Aorta (tissue), 5 donors: ENCODE measurements around the gene CUL7. TPM values are rescaled to one million over a fixed set of nuclear protein-coding genes. Genes with fewer than 3 reads are reported as not detected.

Source experiments
- ATAC-seq: fragments of 200-7000 bp; cut with Tn5 transposase; one replicate; pipeline ENCODE4 v1.9.1; 2022; ENCODE audit warnings: moderate library complexity; ENCODE audit not compliant: low FRiP score
- DNase-seq, 2 donors: peaks; one replicate each; pipeline ENCODE4 v3.0.0-alpha.2; 2020
- H3K27ac ChIP-seq, 2 donors: one replicate each; pipeline ENCODE4 v1.5.1; 2013; ENCODE audit warnings: low read length in 2 of 2, mild to moderate bottlenecking in 2 of 2, moderate library complexity in 2 of 2, control low read depth in 1 of 2, inconsistent platforms in 1 of 2, low read depth in 1 of 2
- H3K27me3 ChIP-seq, 2 donors: one replicate each; pipeline ENCODE4 v1.6.1; 2013; ENCODE audit warnings: control low read depth in 1 of 2, low read length in 1 of 2, mild to moderate bottlenecking in 1 of 2, moderate library complexity in 1 of 2; ENCODE audit not compliant: insufficient read depth in 2 of 2, control insufficient read depth in 1 of 2
- H3K36me3 ChIP-seq, 2 donors: one replicate each; pipeline ENCODE4 v1.6.1; 2013; ENCODE audit warnings: control low read depth in 1 of 2, low read length in 1 of 2, mild to moderate bottlenecking in 1 of 2; ENCODE audit not compliant: insufficient read depth in 2 of 2, control insufficient read depth in 1 of 2
- H3K4me1 ChIP-seq, 2 donors: one replicate each; pipeline ENCODE4 v1.6.1; 2013; ENCODE audit warnings: low read length in 2 of 2, control low read depth in 1 of 2, mild to moderate bottlenecking in 1 of 2, moderate library complexity in 1 of 2; ENCODE audit not compliant: insufficient read depth in 2 of 2, control insufficient read depth in 1 of 2
- H3K4me3 ChIP-seq, 2 donors: one replicate each; pipeline ENCODE4 v1.5.1; 2013; ENCODE audit warnings: low read length in 2 of 2, control low read depth in 1 of 2, mild to moderate bottlenecking in 1 of 2
- H3K9me3 ChIP-seq: one replicate; pipeline ENCODE4 v1.6.1; 2013; ENCODE audit warnings: mild to moderate bottlenecking, low read length; ENCODE audit not compliant: control insufficient read depth
- WGBS, 2 donors: extraction: QIAGEN DNeasy Blood & Tissue Kit; methylation state at CpG; one replicate each; pipeline ENCODE4 v1.1.7; 2013; 5-methylcytosine and 5-hydroxymethylcytosine counted together
- intact Hi-C, 2 donors: fragments of 100-400 bp; cut with DNase I; formaldehyde crosslinking; loops; one replicate each; pipeline versions ENCODE4 v1.14.2 to v1.15.0; 2022
- polyA plus RNA-seq, 2 donors: library from polyadenylated mRNA; stranded (reverse); fragments of 200-250 nt; gene quantifications; one replicate each; pipeline ENCODE4 v1.2.3, GENCODE V29; 2013
- total RNA-seq, 2 donors: library from RNA; stranded (reverse); fragmentation: NEBNext Ultra II Directional; extraction: Animal tissue kit (Norgen Biotek cat#: 25700); gene quantifications; one replicate each; pipeline ENCODE4 v1.2.1, GENCODE V29; 2021
- donor health status: healthy with polysubstance abuse.
- donor health status: Bipolar disorder and iron deficiency.
- donor health status: DM: no; HTN: no; CAD: no.
- donor health status: DM: no; HTN: no; CAD: no.
- donor health status: DM: yes; HTN: yes; CAD: no.

The CUL7 gene
- total and polyA plus RNA-seq, 4 donors: 3.3 to 17.5 (median 12.9) TPM

DNA sequence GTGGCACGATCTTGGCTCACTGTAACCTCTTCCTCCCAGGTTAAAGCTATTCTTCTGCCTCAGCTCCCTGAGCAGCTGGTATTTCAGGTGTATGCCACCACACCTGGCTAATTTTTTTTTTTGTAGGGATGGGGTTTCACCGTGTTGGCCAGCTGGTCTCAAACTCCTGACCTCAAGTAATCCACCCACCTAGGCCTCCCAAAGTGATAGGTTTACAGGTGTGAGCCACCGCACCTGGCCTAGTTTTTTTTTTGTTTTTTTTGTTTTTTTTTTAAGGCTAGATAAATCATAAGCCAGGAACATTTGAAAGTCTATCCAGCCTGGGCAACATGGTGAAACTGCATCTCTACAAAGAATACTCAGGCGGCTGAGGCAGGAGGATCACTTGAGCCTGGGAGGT lies 21.3 kb downstream of the CUL7 start:
- H3K27me3 ChIP-seq: no peaks in the 10 kb centered on the region
- H3K4me3 ChIP-seq: no peak overlapping the region
- ATAC-seq: no peak
- DNase-seq: no peak
- no peak overlapping the region for H3K27ac ChIP-seq
- H3K4me1 ChIP-seq: no peaks in the 10 kb centered on the region
- H3K36me3 ChIP-seq: peaks cover 10 to 12% of the 10 kb centered on the region in 2 donors
- whole genome bisulfite sequencing, 2 donors: 85 to 91% methylated on average over 4 of the region's 4 CpGs
- H3K9me3 ChIP-seq: no peaks in the 10 kb centered on the region
- intact Hi-C loops: no loop called here

GRCh38 chr6:43029120-43029519 lies 24.5 kb downstream of the CUL7 start:
- H3K36me3 ChIP-seq: peaks cover 11 to 15% of the 10 kb centered on the region in 2 donors
- no peak for ATAC-seq

DNA sequence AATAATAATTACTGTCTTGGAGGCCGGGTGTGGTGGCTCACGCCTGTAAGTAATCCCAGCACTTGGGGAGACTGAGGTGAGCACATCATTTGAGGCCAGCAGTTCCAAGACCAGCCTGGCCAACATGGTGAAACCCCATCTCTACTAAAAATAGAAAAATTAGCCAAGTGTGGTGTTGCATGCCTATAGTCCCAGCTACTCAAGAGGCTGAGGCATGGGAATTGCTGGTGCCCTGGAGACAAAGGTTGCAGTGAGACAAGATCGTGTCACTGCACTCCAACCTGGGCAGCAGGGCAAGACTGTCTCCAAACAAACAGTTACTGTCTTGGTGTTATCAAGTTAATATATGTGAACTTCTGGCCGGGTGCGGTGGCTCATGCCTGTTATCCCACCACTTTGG lies 27.3 kb downstream of the CUL7 start:
- Histone ChIP-seq H3K4me1 (no peaks in the 10 kb centered on the region), H3K4me3 (no peak overlapping the region), H3K9me3 (no peaks in the 10 kb centered on the region), H3K27ac (no peak overlapping the region), H3K36me3 (peaks cover 11 to 13% of the 10 kb centered on the region in 2 donors), H3K27me3 (no peaks in the 10 kb centered on the region)
- no peak for DNase-seq
- intact Hi-C loops: no loop called here
- ATAC-seq: no peak
- 92% methylated on average over 5 of the region's 5 CpGs for WGBS, 2 donors

More at GRCh38 chr6:43029120-43029519, 24.5 kb downstream of the CUL7 start:
- Histone ChIP-seq H3K27ac (no peak overlapping the region), H3K4me1 (no peaks in the 10 kb centered on the region), H3K4me3 (no peak overlapping the region), H3K27me3 (no peaks in the 10 kb centered on the region), H3K9me3 (no peaks in the 10 kb centered on the region)
- WGBS, 2 donors: 86 to 89% methylated on average over 9 of the region's 9 CpGs
- DNase-seq: no peak
- intact Hi-C loops: no loop called here

DNA sequence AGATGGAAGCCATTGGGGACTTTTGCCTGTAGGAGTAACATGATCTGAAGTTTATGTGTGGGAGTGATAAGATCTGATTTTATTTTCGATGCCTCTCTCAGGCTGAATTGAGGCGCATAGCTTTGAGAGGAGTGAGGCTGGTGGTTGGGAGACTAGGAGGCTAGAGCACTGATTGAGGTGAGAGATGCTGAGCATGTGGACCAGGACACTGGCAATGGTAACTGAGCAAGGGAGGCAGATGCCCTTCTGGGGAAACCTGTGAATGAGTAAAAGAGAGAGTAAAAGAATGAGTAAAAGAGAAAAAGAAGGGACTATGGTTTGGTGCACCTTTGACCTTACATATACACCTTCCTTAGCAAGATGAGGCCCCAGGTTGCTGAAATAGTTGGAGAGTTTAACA lies 29.2 kb downstream of the CUL7 start:
- H3K27ac ChIP-seq: no peak overlapping the region
- ATAC-seq: no peak
- no peaks in the 10 kb centered on the region for H3K9me3 ChIP-seq
- H3K27me3 ChIP-seq: no peaks in the 10 kb centered on the region
- peaks cover 9 to 10% of the 10 kb centered on the region in 2 donors for H3K36me3 ChIP-seq
- 90 to 93% methylated on average over 2 of the region's 2 CpGs for WGBS, 2 donors
- no peak overlapping the region for H3K4me3 ChIP-seq
- H3K4me1 ChIP-seq: no peaks in the 10 kb centered on the region
- DNase-seq: no peak
- intact Hi-C loops: no loop called here

- intact Hi-C loops: no loop called here
Measured at GRCh38 chr6:43021270-43022047, 32.2 kb downstream of the CUL7 start, which contains the start of gene RRP36. TSS of gene RRP36 (plus strand) at chr6:43021623. CDS start at chr6:43021655, 32 bp downstream.

GRCh38 chr6:43020847-43021246 lies 32.8 kb downstream of the CUL7 start:
- Histone ChIP-seq H3K27me3 (no peaks in the 10 kb centered on the region), H3K36me3 (no peaks in the 10 kb centered on the region), H3K4me1 (no peaks in the 10 kb centered on the region), H3K27ac (peak overlapping the region in 1 of 2 donors; percentile 66), H3K4me3 (no peak overlapping the region), H3K9me3 (no peaks in the 10 kb centered on the region)
- ATAC-seq: peak; percentile 4
- no peak for DNase-seq
- intact Hi-C loops: no loop called here
- WGBS, 2 donors: 40 to 50% methylated on average over 5 of the region's 5 CpGs

More at GRCh38 chr6:43021270-43022047, 32.2 kb downstream of the CUL7 start, which contains the start of gene RRP36:
- peak within 1 kb of the TSS; percentile 71 to 91 for H3K4me3 ChIP-seq
- ATAC-seq (peak; percentile 91), DNase-seq (peak; percentile 88 to 96)
- H3K27ac ChIP-seq: peak within 1 kb of the TSS; percentile 70 to 78
- no peaks in the 10 kb centered on the region for H3K9me3 ChIP-seq
- no peaks in the 10 kb centered on the region for H3K4me1 ChIP-seq
- WGBS, 2 donors: 1% methylated on average over 56 of the region's 56 CpGs
- H3K36me3 ChIP-seq: no peaks in the 10 kb centered on the region
- H3K27me3 ChIP-seq: no peaks in the 10 kb centered on the region

- WGBS, 2 donors: 91 to 94% methylated on average over 3 of the region's 3 CpGs
- H3K4me1 ChIP-seq: no peaks in the 10 kb centered on the region
- intact Hi-C loops: no loop called here
- no peaks in the 10 kb centered on the region for H3K27me3 ChIP-seq
- peak overlapping the region in 1 of 2 donors; percentile 66 for H3K27ac ChIP-seq
- ATAC-seq: no peak
- DNase-seq: no peak
- H3K36me3 ChIP-seq: no peaks in the 10 kb centered on the region
- H3K4me3 ChIP-seq: no peak overlapping the region
- H3K9me3 ChIP-seq: no peaks in the 10 kb centered on the region
Measured at GRCh38 chr6:43020052-43020705, 33.5 kb downstream of the CUL7 start.

GRCh38 chr6:43019152-43019551 lies 34.5 kb downstream of the CUL7 start:
- DNase-seq (no peak), ATAC-seq (no peak)
- Histone ChIP-seq H3K4me1 (no peaks in the 10 kb centered on the region), H3K9me3 (no peaks in the 10 kb centered on the region), H3K36me3 (no peaks in the 10 kb centered on the region), H3K27me3 (no peaks in the 10 kb centered on the region), H3K4me3 (no peak overlapping the region), H3K27ac (no peak overlapping the region)
- intact Hi-C loops: no loop called here
- 83 to 89% methylated on average over 2 of the region's 2 CpGs for WGBS, 2 donors
